Measurements from ENCODE around the gene TMEM14A. TPM values are rescaled to one million over a fixed set of nuclear protein-coding genes. Genes with fewer than 3 reads are reported as not detected.

Gene TMEM14A
- total and polyA plus RNA-seq, 8 donors = 10.7 to 29.9 (median 23.2) TPM; not detected in 1

DNA sequence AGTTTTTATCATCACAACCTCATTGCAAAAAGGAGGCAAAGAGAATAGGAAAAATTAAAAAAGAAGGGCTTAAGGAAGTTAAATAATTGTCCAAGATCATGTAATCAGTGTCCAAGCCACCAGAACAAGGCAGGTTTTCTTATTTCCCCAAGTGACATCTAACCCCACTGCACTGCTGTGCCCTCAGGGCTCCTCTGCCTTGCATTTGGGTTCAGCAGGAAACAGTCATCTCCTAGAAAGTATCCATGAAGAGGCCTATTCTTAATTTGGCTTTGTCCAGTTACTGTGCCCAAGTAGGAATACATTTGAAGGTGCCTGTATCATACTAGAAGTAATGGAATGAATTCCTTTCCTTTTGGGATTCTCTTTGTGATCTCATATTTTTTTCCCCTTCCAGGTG, 10.5 kb downstream of the TMEM14A start:
- peaks cover 3 to 76% (median 59%) of the 10 kb centered on the region in 4 donors for H3K36me3 ChIP-seq
- DNase-seq = no peak

GRCh38 chr6:52686878-52687699, 16.2 kb downstream of the TMEM14A start:
- no peak for DNase-seq
- H3K9me3 ChIP-seq = no peaks in the 10 kb centered on the region
- no peak overlapping the region for H3K4me3 ChIP-seq
- H3K36me3 ChIP-seq = peaks cover 0 to 41% (median 22%) of the 10 kb centered on the region in 4 donors
- H3K4me1 ChIP-seq = no peaks in the 10 kb centered on the region
- intact Hi-C loops (cut with DNase I; ENCODE audit: low total_unique reads) = no loop called here
- no peak overlapping the region for H3K27ac ChIP-seq
- TF ChIP-seq POLR2A (IDR thresholded peaks at IDR 0.05) = no peak
- TF ChIP-seq, protein P1, sequence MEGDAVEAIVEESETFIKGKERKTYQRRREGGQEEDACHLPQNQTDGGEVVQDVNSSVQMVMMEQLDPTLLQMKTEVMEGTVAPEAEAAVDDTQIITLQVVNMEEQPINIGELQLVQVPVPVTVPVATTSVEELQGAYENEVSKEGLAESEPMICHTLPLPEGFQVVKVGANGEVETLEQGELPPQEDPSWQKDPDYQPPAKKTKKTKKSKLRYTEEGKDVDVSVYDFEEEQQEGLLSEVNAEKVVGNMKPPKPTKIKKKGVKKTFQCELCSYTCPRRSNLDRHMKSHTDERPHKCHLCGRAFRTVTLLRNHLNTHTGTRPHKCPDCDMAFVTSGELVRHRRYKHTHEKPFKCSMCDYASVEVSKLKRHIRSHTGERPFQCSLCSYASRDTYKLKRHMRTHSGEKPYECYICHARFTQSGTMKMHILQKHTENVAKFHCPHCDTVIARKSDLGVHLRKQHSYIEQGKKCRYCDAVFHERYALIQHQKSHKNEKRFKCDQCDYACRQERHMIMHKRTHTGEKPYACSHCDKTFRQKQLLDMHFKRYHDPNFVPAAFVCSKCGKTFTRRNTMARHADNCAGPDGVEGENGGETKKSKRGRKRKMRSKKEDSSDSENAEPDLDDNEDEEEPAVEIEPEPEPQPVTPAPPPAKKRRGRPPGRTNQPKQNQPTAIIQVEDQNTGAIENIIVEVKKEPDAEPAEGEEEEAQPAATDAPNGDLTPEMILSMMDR (IDR thresholded peaks at IDR 0.05) = no peak
- TF ChIP-seq EP300 (IDR thresholded peaks at IDR 0.05) = no peak
- TF ChIP-seq POLR2AphosphoS5 (IDR thresholded peaks at IDR 0.05) = no peak
- WGBS, 5 donors = 84 to 92% (median 87%) methylated on average over 6 of the region's 6 CpGs
- H3K27me3 ChIP-seq = no peaks in the 10 kb centered on the region

More for the DNA sequence above, 10.5 kb downstream of the TMEM14A start:
- no peak for TF ChIP-seq EP300 (IDR thresholded peaks at IDR 0.05)
- TF ChIP-seq POLR2AphosphoS5 (IDR thresholded peaks at IDR 0.05) = no peak
- TF ChIP-seq, protein P1 (IDR thresholded peaks at IDR 0.05) = no peak
- no peak for TF ChIP-seq POLR2A (IDR thresholded peaks at IDR 0.05)
- Histone ChIP-seq H3K4me3 (no peak overlapping the region), H3K27me3 (no peaks in the 10 kb centered on the region), H3K9me3 (no peaks in the 10 kb centered on the region), H3K4me1 (no peaks in the 10 kb centered on the region), H3K27ac (no peak overlapping the region)
- intact Hi-C loops (cut with DNase I; ENCODE audit: low total_unique reads) = no loop called here

DNA sequence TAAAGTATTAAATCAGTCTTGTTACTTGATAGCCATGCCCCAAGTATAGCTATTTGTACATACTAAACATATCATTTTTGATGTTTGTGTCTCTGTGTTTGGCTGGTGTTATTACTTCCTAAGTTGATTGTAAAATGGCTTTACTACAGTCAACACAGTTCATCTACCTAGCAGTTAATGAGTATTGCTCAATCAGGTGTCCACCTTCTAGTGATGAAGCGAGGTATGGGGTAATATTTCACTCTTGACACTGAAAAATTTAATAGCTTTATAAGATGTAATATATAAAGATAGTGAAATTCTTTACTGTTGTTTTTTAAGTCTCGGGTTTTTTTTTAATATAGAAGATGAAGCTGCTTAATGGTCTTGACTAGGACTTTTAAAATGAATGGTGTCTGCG, 18.9 kb downstream of the TMEM14A start:
- no peaks in the 10 kb centered on the region for H3K4me1 ChIP-seq
- H3K36me3 ChIP-seq = peaks cover 0 to 17% (median 6%) of the 10 kb centered on the region in 4 donors
- H3K9me3 ChIP-seq = no peaks in the 10 kb centered on the region
- TF ChIP-seq POLR2A (IDR thresholded peaks at IDR 0.05) (no peak), POLR2AphosphoS5 (IDR thresholded peaks at IDR 0.05) (no peak), EP300 (IDR thresholded peaks at IDR 0.05) (no peak)
- TF ChIP-seq, protein P1 (IDR thresholded peaks at IDR 0.05) = no peak
- no peak for DNase-seq
- no peaks in the 10 kb centered on the region for H3K27me3 ChIP-seq
- 89 to 94% (median 94%) methylated on average over 3 of the region's 3 CpGs for WGBS, 5 donors
- intact Hi-C loops (cut with DNase I; ENCODE audit: low total_unique reads) = no loop called here
- no peak overlapping the region for H3K4me3 ChIP-seq
- H3K27ac ChIP-seq = no peak overlapping the region

DNA sequence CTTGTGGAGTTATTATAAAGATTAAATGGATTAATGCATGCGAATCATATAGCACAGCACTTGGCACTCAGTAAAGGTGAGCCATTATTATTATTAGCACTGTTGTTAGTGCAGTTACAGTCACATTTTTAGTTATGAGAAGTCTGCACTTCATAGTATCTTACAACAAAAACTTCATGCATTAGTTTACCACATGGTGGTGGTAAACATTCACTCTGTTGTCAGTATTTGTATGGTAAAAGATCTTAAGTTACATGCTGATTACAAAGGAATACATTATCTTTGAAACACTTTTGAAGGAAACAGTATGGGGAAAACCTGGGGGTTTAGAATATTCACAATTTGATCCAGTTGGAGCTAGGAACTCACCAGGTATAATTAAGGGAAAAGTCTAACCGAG, 20.8 kb downstream of the TMEM14A start:
- WGBS, 5 donors = 48 to 70% (median 57%) methylated on average over 2 of the region's 2 CpGs
- DNase-seq = no peak
- intact Hi-C loops (cut with DNase I; ENCODE audit: low total_unique reads) = no loop called here
- H3K4me3 ChIP-seq = no peak overlapping the region
- TF ChIP-seq, protein P1 (IDR thresholded peaks at IDR 0.05) = peak in 1 of 7 experiments; percentile 17
- no peak for TF ChIP-seq POLR2AphosphoS5 (IDR thresholded peaks at IDR 0.05)
- peaks cover 0 to 4% (median under 1%) of the 10 kb centered on the region in 4 donors for H3K36me3 ChIP-seq
- no peaks in the 10 kb centered on the region for H3K9me3 ChIP-seq
- no peak overlapping the region for H3K27ac ChIP-seq
- H3K4me1 ChIP-seq = no peaks in the 10 kb centered on the region
- H3K27me3 ChIP-seq = no peaks in the 10 kb centered on the region
